Iris pigment epithelial cell (primary cell): Measurements from ENCODE around the gene EVL.

Experiments
- DNase-seq: peaks from one replicate; pipeline ENCODE4 v3.0.0-alpha.2; 2011; ENCODE audit warnings: low read depth

Gene EVL

DNA sequence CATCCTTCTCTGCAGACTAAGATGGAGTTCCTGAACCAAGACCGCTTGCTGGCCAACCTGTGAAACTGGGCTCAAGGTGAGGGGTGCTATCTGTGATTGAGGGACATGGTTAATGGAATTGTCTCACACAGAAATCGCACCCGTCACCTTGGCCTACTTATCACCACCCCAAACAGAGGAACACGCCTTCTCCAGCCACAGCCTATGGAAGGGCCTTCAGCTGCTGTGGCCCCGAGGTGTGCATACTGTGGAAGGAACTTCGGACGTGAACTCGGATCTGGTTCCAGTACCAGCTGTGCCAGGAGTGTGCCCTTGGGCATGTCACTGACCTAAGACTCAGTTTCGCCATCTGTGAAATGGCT, 44.4 kb downstream of the EVL start:
- no peak for DNase-seq

DNA sequence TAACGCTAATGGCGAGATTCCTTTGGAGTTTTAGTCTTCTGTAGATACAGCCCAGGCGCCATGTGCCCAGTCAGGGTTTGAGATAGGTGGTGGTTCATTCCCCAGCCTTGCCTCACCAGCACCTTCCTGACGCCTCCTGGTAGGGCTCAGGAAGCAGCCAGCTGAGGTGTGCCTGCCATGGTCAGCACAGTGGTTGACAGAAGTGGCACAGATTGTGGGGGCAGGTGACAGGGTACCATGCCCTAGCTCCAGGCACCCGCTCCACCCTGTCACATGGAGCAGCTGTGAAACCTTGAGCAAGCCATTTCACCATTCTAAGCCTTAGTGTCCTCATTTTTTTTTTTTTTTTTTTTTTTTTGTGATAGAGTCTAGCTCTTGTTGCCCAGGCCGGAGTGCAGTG, 45.6 kb downstream of the EVL start:
- no peak for DNase-seq

DNA sequence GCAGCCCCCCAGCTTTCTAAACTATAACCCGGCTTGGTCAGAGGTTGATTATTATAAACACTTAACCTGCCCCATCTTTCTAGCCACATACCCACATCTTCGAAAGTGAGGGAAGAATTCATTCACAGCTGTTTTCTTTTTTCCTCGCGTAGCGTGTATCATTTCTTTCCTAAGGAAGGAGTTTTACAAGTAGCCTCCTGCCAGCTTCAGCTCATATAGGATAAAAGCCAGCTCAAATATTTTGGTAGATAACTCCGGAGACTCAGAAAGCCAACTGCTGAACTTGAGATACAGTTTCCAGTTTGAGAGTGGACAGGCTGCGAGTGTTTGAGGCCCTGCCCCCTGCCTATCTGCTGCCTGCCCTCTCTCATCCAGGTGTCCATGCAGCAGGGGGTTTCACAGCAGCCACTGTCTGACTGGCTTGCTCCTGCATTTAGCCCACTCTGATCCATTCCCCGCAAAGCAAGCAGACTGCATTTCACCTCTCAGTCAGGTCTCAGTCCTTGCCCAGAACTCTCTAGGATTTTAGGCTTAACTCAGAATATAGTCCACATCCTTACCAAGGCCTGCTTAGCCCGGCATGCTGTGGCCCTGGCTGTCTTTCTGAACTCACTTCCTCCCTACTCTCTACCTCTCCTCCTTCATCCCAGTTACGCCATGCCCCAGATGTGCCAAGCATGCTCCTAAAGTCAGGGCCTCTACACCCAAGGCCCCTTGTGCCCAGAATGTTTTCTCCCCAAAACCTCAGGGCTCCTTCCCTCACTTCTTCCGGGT, 46.9 kb downstream of the EVL start:
- DNase-seq: peak; percentile 28

GRCh38 chr14:100114109-100114765, 49.0 kb downstream of the EVL start:
- no peak for DNase-seq

DNA sequence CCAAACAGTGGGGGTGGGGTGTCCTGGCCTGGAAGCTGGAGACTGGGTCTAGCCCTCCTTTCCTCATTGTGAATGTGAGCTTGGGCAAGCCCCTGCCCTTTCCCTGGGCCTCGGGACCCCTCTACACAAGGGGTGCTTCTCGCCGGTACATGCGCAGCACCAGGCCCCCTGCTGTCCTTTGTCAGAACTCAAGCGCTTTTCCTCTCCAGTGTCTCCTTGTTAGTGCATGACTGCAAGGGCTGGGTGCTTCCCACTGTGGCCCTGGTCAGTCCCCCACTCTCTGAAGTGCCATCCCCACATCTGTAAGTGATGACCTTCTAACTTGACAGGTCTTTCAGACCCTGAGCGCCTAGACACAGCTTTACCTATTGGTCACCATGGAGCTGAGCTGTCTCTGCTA, 50.0 kb downstream of the EVL start:
- DNase-seq: no peak

- DNase-seq: no peak
These were observed 50.5 kb downstream of the EVL start for GRCh38 chr14:100115726-100116125.

GRCh38 chr14:100116134-100116533, 50.9 kb downstream of the EVL start:
- no peak for DNase-seq

- DNase-seq: no peak
These were observed 51.8 kb downstream of the EVL start for GRCh38 chr14:100117026-100117425.

- no peak for DNase-seq
These were observed 52.6 kb downstream of the EVL start for GRCh38 chr14:100117633-100118395.

DNA sequence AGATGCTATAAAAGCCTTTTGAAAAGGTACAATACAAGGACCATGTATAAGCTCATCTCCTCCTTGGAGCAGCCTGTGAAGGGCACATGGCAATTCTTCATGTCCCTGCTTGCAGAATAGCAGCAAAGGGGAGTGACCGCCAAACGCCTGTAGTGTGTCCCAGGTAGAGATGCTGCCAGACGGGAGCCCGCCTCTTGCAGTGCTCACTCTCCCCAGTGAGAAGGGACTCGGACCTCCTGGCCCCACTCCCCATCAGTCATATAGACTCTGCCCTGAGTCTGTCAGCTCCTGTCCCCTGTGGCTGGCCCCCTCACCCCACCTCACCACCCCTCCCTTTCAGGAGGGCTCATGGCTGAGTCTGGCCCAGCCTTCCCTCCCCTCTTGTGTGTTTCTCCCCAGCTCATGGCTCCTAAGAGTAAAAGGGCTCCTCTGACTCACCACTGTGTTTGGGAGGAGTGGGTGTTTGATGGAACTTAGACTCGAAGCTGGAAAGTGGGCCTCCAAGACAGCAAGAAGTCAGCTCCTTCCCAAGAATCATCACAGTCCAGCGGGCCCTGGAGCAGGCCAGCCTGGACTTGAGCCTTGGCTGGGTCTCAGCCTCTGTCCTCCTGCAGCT, 53.3 kb downstream of the EVL start:
- DNase-seq: no peak

DNA sequence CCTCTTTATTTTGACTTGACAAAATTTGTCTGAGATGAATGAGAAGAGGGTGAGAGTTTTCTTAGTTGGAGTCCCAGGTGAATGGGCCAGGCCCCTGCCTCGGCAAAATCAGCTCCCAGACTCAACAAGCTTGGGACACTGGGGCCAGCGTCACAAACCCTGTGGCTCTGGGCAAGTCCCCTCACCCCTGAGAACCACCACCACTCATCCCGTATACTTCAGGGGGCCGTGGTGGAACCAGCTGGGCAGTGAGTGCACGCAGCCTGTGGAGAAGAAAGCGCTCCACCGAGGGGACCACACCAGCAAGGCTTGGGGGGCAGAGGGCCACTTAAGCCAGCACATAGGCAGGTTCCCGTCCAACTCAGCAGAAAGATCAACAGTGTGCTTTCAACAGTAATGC, 54.0 kb downstream of the EVL start:
- DNase-seq: no peak

- DNase-seq: no peak
These were observed 55.5 kb downstream of the EVL start for GRCh38 chr14:100120522-100121269.

DNA sequence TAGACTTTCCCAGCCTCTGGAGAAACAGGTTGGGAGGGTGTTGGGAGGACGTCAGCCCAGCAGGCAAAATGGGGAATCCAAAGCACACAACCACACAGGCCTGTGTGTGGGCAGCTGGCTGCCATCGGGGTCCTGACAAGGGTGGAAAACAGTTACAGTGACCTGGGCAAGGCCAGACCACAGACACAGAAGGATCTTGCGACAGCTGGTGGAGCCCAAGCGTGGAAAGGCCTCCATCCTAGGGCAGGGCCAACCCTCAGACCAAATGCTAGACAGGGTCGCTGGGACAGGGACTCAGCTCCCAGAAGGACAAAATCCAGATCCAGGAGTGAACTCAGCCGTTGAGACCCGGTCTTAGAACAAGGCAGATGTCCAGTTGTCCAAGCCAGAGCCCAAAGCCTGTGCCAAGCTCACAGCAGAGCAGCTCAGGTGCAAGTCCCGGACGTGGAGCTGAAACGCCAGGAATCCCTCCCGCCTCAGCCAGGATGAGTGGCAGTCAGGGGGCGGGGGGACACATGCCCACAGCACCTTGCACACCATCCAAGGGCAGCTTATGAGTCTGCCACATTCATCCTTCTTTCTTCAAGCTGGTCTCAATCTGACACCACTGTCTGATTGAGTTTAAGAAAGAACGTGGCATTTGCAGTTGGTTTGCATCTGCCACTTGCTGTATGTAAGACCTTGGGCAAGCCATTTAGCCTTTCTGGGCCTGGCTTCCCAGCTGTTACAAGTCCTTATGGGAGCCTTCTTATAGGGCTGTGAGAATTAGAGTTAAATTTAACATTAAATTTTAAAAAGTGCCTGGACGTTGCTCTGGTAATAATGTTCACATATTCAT, 56.6 kb downstream of the EVL start:
- no peak for DNase-seq

GRCh38 chr14:100122481-100123223, 57.4 kb downstream of the EVL start:
- no peak for DNase-seq

DNA sequence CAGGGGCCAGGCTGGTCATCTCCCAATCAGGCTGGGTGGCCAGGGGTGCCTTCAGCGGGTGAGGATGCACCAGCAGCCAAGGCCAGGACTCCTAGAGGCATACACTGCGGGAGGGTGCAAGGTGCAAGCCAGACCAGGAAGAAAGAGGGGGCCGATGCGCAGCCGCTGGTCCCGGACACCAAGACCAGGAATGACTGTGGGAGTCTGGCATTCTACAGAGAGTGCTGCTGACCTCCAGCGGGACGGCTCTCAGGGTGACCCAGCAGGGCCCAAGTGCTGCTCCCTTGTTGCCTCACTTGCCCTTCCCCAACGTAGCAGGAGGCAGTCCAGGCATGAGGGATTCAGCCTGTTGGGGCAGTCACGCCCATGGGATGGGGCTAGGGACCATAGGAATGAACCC, 58.4 kb downstream of the EVL start:
- DNase-seq: no peak

DNA sequence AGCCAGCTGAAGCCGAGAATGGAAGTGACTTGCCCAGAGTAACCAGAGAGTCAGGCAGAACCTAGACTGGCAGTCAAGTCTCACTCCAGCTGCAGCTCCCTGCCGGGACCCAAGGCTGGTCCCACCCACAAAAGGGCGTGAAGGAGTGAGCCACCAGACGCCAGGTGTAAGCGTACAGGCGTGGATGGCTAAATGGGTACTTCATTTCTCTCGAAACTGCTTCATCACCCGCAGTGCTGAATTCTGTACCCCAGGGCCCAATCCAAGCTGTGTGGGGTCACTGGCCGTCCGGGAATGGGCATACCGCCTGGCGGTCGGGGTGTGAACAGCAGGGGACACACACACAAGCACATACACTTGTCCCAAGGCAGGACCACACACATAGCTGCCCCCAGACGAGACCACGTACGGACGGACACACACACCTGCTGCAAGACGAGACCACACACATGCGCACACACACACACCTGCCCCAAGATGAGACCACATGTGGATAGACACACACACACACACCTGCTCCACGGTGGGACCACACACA, 59.4 kb downstream of the EVL start:
- no peak for DNase-seq

- no peak for DNase-seq
These were observed 61.2 kb downstream of the EVL start for GRCh38 chr14:100126401-100126800.

GRCh38 chr14:100127853-100128455, 62.7 kb downstream of the EVL start:
- DNase-seq: no peak

DNA sequence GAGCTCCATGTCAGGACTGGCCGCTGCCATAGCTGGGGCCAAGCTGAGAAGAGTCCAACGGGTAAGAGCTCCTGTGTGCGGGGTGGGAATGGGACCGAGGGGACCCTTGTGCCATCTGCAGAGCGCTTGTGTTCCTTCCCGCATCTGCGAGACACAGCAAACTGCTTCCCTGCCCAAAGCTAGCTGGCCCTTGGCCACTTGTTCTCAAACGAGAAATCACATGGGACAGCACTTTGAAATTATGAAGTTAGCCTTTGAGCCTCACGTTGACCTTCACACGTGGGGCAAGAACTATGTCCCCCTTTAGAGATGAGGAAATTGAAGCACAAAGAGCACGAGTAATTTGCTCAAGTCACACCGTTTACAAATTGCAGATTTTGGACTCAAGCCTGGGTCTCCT, 63.5 kb downstream of the EVL start:
- DNase-seq: no peak

- no peak for DNase-seq
These were observed 64.0 kb downstream of the EVL start for GRCh38 chr14:100129161-100129589.
